GM13976 (cell line): ENCODE data around the gene KLF9.

ENCODE experiments used
- DNase-seq: peaks from one replicate; pipeline ENCODE4 v3.0.0; 2012; ENCODE audit warnings: low spot score
- CTCF ChIP-seq: IDR thresholded peaks from 2 replicates; pipeline ENCODE4 v1.5.1; 2012; ENCODE audit warnings: borderline replicate concordance, mild to moderate bottlenecking; ENCODE audit not compliant: insufficient read depth; ENCODE audit errors: extremely low read depth, missing control alignments, control extremely low read depth
- in situ Hi-C: fragments of 300-500 bp; cut with MboI; formaldehyde crosslinking; loops from one replicate; pipeline ENCODE4 v1.12.0; 2022; ENCODE audit warnings: low sequenced_read_pairs, mixed read lengths, inconsistent platforms; ENCODE audit not compliant: unreplicated experiment

Gene KLF9

GRCh38 chr9:70439991-70440706, 25.7 kb upstream of the KLF9 start:
- no peak for DNase-seq
- in situ Hi-C loops = no loop called here
- no peak for TF ChIP-seq CTCF

- in situ Hi-C loops = no loop called here
- no peak for DNase-seq
- TF ChIP-seq CTCF = no peak
Measured at GRCh38 chr9:70438341-70438928, 24.0 kb upstream of the KLF9 start.

GRCh38 chr9:70435948-70436347, 21.5 kb upstream of the KLF9 start:
- in situ Hi-C loops = no loop called here
- DNase-seq = no peak
- TF ChIP-seq CTCF = no peak

GRCh38 chr9:70429899-70430298, 15.4 kb upstream of the KLF9 start:
- in situ Hi-C loops = no loop called here
- DNase-seq = no peak
- no peak for TF ChIP-seq CTCF

- no peak for DNase-seq
- in situ Hi-C loops = no loop called here
- TF ChIP-seq CTCF = no peak
Measured at GRCh38 chr9:70428781-70429180, 14.3 kb upstream of the KLF9 start.

- no peak for DNase-seq
- in situ Hi-C loops = no loop called here
- no peak for TF ChIP-seq CTCF
Measured at GRCh38 chr9:70427161-70427945, 12.9 kb upstream of the KLF9 start.
